Pancreas (tissue), 10 donors: ENCODE results near the gene RAB11B. TPM values are rescaled to one million over a fixed set of nuclear protein-coding genes. Genes with fewer than 3 reads are reported as not detected.
A peak's percentile ranks its signal among the peaks of the same experiment; 100 is the strongest.
"Not testable (repeated sequence)": the region's sequence is repeated elsewhere in the genome, so short reads cannot be mapped to it uniquely, and the experiment has no call there.

Experiments used
- ATAC-seq, 4 donors: fragments of 200-7000 bp; cut with Tn5 transposase; one replicate each; pipeline versions ENCODE4 v1.8.0 to v1.9.1; 2020; ENCODE audit warnings: mild to moderate bottlenecking in 4 of 4, moderate library complexity in 4 of 4
- DNase-seq, 6 donors: peaks; one replicate each; pipeline ENCODE4 v3.0.0-alpha.2; 2020
- FAIRE-seq: peaks from 2 replicates; lab custom pipeline; 2012; peaks lifted over from hg19 to GRCh38; lab: Jason Lieb, UNC
- H3K27ac ChIP-seq, 4 donors: fragments of 200-600 bp; sonication (generic); 1 replicate in 3 of 4; 2 replicates in 1 of 4; pipeline versions ENCODE4 v1.5.0 to v1.8.0; 2020
- H3K27me3 ChIP-seq, 4 donors: fragments of 200-600 bp; one replicate each; pipeline ENCODE4 v1.8.0; 2021
- H3K36me3 ChIP-seq, 3 donors: fragments of 200-600 bp; sonication (generic) in 1 of 3; one replicate each; pipeline versions ENCODE4 v1.5.0 to v1.8.0; 2020 to 2021
- H3K4me1 ChIP-seq, 3 donors: fragments of 200-600 bp; one replicate each; pipeline ENCODE4 v1.8.0; 2021
- H3K4me3 ChIP-seq, 4 donors: fragments of 200-600 bp; sonication (generic) in 2 of 4; one replicate each; pipeline versions ENCODE4 v1.5.0 to v1.8.0; 2020 to 2021
- H3K9me3 ChIP-seq, 4 donors: fragments of 200-600 bp; one replicate each; pipeline ENCODE4 v1.8.0; 2021
- WGBS, 2 donors: extraction: QIAGEN DNeasy Blood & Tissue Kit; methylation state at CpG; one replicate each; pipeline ENCODE4 v1.1.7; 2013; 5-methylcytosine and 5-hydroxymethylcytosine counted together
- intact Hi-C, 3 donors: fragments of 100-400 bp; cut with DNase I; formaldehyde crosslinking; loops; one replicate each; pipeline versions ENCODE4 v1.11.1 to v1.14.2; 2022
- polyA plus RNA-seq, 2 donors: library from polyadenylated mRNA; stranded (reverse); fragments of 200-250 nt; gene quantifications; one replicate each; pipeline ENCODE4 v1.2.3, GENCODE V29; 2013
- total RNA-seq, 6 donors: library from RNA; stranded (reverse); fragmentation: NEBNext Ultra II Directional in 4 of 6; extraction: Animal tissue kit (Norgen Biotek cat#: 25700) in 4 of 6; gene quantifications; one replicate each; pipeline versions ENCODE4 v1.2.1 to v1.2.4, GENCODE V29; 2021 to 2023
- TF ChIP-seq, protein P1 (sequence below), 4 donors: fragments of 200-600 bp; sonication (generic) in 3 of 4; IDR thresholded peaks; one replicate each; pipeline versions ENCODE4 v1.5.0 to v1.8.0; 2021; ENCODE audit warnings: antibody characterized with exemption in 4 of 4
- donor health status: healthy with polysubstance abuse.
- donor health status: DM: no; HTN: no; CAD: no; lungs with moderate emphysema.
- donor health status: DM: no; HTN: no; CAD: no.
- donor health status: control.
- donor health status: control.
- donor health status: Bipolar disorder and iron deficiency.
- donor health status: DM: yes; HTN: yes; CAD: no.
- donor health status: DM: no; HTN: no; CAD: no.
- donor health status: DM: no; HTN: no; CAD: no.
- donor health status: DM: yes; HTN: yes; CAD: no.

Gene RAB11B
- total and polyA plus RNA-seq, 8 donors: 52.1 to 107 (median 60.5) TPM

DNA sequence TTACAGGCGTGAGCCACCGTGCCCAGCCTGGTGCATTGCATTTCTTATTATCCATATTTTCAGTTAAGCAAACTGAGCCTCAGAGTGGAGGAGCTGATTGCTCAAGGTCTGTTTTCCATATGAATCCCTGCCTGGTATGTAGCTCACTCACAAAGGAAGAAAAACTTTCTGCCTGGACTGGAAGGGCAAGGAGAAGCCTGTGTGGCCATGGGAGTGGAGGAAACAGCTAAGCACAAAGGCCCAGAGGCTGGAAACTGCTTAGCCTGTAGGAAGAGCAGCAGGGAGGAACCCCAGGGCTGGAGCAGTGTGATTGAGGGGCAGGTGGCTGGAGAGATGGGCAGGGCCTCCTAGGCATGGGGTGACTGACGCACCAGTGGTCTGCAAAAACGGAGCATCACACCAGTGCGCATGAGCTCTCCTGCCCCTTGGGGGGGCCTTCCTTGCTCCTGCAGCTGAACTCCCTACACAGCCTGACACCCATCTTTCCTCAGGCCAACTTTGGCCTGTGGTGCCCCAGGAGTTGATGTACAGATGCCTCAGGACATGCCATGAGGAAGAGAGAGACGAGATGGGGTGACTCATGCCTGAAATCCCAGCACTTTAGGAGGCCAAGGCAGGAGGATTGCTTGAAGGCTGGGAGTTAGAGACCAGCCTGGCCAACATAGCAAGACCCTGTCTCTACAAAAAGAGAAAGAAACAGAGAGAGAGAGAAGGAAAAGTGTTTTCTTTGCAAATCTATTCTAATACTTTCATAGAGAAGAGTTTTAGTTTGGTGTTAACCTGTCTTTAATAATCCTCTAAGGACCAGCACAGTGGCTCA is 51.8 kb downstream of the RAB11B start:
- WGBS, 2 donors: 85 to 88% methylated on average over 6 of the region's 6 CpGs
- peaks cover 1 to 10% (median 3%) of the 10 kb centered on the region in 3 donors for H3K4me1 ChIP-seq
- intact Hi-C loops: no loop called here
- TF ChIP-seq, protein P1, sequence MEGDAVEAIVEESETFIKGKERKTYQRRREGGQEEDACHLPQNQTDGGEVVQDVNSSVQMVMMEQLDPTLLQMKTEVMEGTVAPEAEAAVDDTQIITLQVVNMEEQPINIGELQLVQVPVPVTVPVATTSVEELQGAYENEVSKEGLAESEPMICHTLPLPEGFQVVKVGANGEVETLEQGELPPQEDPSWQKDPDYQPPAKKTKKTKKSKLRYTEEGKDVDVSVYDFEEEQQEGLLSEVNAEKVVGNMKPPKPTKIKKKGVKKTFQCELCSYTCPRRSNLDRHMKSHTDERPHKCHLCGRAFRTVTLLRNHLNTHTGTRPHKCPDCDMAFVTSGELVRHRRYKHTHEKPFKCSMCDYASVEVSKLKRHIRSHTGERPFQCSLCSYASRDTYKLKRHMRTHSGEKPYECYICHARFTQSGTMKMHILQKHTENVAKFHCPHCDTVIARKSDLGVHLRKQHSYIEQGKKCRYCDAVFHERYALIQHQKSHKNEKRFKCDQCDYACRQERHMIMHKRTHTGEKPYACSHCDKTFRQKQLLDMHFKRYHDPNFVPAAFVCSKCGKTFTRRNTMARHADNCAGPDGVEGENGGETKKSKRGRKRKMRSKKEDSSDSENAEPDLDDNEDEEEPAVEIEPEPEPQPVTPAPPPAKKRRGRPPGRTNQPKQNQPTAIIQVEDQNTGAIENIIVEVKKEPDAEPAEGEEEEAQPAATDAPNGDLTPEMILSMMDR (IDR thresholded peaks at IDR 0.05): no peak
- no peaks in the 10 kb centered on the region for H3K9me3 ChIP-seq
- no peak for ATAC-seq
- no peak for FAIRE-seq
- DNase-seq: peak in 2 of 6 donors; percentile 28 to 36
- H3K36me3 ChIP-seq: no peaks in the 10 kb centered on the region
- no peak overlapping the region for H3K4me3 ChIP-seq
- H3K27ac ChIP-seq: no peak overlapping the region
- H3K27me3 ChIP-seq: no peaks in the 10 kb centered on the region

DNA sequence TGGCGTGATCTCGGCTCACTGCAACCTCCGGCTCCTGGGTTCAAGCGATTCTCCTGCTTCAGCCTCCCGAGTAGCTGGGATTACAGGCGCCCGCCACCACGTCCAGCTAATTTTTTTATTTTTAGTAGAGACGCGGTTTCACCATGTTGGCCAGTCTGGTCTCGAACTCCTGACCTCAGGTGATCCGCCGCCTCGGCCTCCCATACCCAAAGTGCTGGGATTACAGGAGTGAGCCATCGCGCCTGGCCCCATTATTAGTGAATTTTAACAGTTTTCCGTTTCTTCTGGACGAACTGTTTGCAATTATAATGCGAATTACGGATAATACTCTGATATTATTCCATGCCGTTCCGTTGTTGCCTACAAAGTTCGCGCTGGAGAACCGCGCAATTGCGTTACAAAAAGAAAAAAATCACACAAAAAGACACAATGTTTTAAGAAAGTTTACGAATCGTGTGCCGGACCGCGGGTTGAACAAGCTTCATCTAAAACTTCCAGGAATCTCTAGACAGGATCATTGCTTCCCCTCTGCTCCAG is 54.0 kb downstream of the RAB11B start:
- intact Hi-C loops, H3K27me3 ChIP-seq: not testable (repeated sequence)

DNA sequence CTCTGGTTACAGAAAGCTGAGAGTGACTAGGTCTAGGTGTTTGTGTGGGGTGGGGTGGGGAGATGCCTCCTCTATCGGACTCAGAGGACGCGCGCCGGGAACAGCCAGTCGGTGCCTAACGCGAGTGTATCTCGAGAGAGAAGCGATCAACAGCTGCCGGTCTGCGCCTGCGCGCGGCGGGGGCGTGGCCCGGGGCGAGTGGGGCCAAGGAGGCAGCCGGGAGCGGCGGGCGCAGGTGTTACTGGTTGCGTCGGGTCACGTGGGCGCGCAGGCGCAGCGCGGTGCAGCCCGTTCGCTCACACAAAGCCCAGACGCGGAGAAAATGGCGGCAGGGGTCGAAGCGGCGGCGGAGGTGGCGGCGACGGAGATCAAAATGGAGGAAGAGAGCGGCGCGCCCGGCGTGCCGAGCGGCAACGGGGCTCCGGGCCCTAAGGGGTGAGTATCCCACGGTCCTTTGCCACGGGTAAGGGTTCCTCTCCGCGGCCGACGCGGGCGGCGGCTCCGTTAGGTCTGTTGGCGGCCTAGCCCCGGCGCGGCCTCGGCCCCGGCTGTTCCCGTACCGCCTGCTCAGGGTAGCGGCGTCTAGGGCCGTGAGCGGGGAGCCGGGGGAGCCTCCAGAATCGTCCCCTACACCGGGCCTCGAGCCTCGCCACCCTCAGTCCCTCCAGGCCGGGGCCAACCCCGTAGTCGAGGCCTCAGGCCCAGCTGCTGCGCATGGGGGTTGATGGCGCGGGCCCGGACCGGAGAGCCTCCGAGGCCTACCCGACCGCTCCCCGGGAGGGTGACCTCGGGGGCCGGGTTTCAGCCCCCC is 54.7 kb downstream of the RAB11B start, which contains the start of gene HNRNPM:
TSS of gene HNRNPM (plus strand) at position 299 of the 811 bp plus-strand sequence. CDS start at position 323, 24 bp downstream.
- intact Hi-C loops: no loop called here
- TF ChIP-seq, protein P1 (IDR thresholded peaks at IDR 0.05): no peak
- Histone ChIP-seq H3K4me3 (peak within 1 kb of the TSS; percentile 90 to 99 (median 96)), H3K36me3 (no peaks in the 10 kb centered on the region), H3K27me3 (no peaks in the 10 kb centered on the region), H3K9me3 (no peaks in the 10 kb centered on the region), H3K27ac (peak within 1 kb of the TSS; percentile 87 to 96 (median 96)), H3K4me1 (peaks cover 25 to 36% (median 27%) of the 10 kb centered on the region in 3 donors)
- WGBS, 2 donors: 0% methylated on average over 61 to 93 of the region's 93 CpGs
- FAIRE-seq: no peak
- DNase-seq: peak; percentile 99 to 100 (median 100)
- ATAC-seq: peak; percentile 93 to 99 (median 98)

More for the DNA sequence above, 54.0 kb downstream of the RAB11B start:
- Histone ChIP-seq H3K4me3 (peak overlapping the region; percentile 8 to 99 (median 96)), H3K4me1 (peaks cover 24 to 33% (median 26%) of the 10 kb centered on the region in 3 donors), H3K27ac (peak overlapping the region; percentile 50 to 96 (median 91))
- ATAC-seq, H3K9me3 ChIP-seq, H3K36me3 ChIP-seq, FAIRE-seq: not testable (repeated sequence)
- peak in 1 of 6 donors; percentile 23 for DNase-seq
- 20 to 21% methylated on average over 32 of the region's 32 CpGs for WGBS, 2 donors

DNA sequence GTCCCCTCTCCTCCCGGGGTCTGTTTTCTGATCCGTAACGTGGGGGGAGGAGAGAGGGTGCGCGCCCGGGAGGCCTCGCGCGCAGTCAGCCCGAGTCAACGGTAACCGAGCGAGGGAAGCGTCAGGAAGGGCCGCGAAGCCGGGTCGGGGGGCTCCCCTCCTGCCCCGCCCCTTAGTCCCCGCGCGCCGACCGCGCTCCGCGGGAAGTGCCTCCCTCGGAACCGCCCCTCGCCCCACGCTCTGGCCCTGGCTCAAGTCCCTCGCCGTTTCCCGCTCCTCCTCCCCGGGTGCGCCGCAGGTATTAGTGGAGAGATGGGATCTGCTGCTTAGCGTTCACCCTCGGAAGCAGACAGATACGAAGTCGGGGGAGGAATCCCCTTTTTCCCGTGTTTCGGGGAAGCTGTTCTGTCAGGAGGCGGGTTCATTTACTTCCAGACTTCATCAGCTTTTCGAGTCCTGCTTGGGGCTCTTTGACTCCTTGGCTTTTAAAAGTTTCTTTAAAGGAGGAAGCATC is 55.4 kb downstream of the RAB11B start:
- 0 to 1% methylated on average over 34 to 45 of the region's 45 CpGs for WGBS, 2 donors
- TF ChIP-seq, protein P1 (IDR thresholded peaks at IDR 0.05): no peak
- FAIRE-seq (no peak), DNase-seq (peak; percentile 60 to 89 (median 74)), ATAC-seq (peak; percentile 59 to 69 (median 60))
- peak overlapping the region; percentile 87 to 96 (median 96) for H3K27ac ChIP-seq
- no peaks in the 10 kb centered on the region for H3K36me3 ChIP-seq
- H3K4me1 ChIP-seq: peaks cover 31 to 42% (median 33%) of the 10 kb centered on the region in 3 donors
- intact Hi-C loops: no loop called here
- no peaks in the 10 kb centered on the region for H3K9me3 ChIP-seq
- no peaks in the 10 kb centered on the region for H3K27me3 ChIP-seq
- H3K4me3 ChIP-seq: peak overlapping the region; percentile 90 to 99 (median 96)
